ENCODE results near the gene CDSN. TPM values are rescaled to one million over a fixed set of nuclear protein-coding genes. Genes with fewer than 3 reads are reported as not detected.

CDSN gene
- total RNA-seq, 1 donor from 2014 or later, result not detected

- intact Hi-C loops (cut with micrococcal nuclease), result loop anchor here (10.0 kb wide), 1 partner anchor 465 kb away; the partner anchor contains the start of gene PPP1R18
These were observed 29.7 kb upstream of the CDSN start for GRCh38 chr6:31149827-31150447.

- intact Hi-C loops (cut with micrococcal nuclease), result no loop called here
These were observed 25.1 kb upstream of the CDSN start for GRCh38 chr6:31145386-31145785.

- intact Hi-C loops (cut with micrococcal nuclease), result no loop called here
These were observed 24.7 kb upstream of the CDSN start for GRCh38 chr6:31144970-31145340.

GRCh38 chr6:31144296-31144969 lies 24.2 kb upstream of the CDSN start:
- intact Hi-C loops (cut with micrococcal nuclease), result no loop called here

- intact Hi-C loops (cut with micrococcal nuclease), result no loop called here
These were observed 22.9 kb upstream of the CDSN start for GRCh38 chr6:31143148-31143547.

- intact Hi-C loops (cut with micrococcal nuclease), result no loop called here
These were observed 22.1 kb upstream of the CDSN start for GRCh38 chr6:31142361-31142761.

- intact Hi-C loops (cut with micrococcal nuclease), result no loop called here
These were observed 20.4 kb upstream of the CDSN start for GRCh38 chr6:31140643-31141042.

- intact Hi-C loops (cut with micrococcal nuclease), result no loop called here
These were observed 19.4 kb upstream of the CDSN start for GRCh38 chr6:31139599-31139998.

- intact Hi-C loops (cut with micrococcal nuclease), result no loop called here
These were observed 18.7 kb upstream of the CDSN start, which contains the start of gene PSORS1C2 for GRCh38 chr6:31138982-31139381. Gene PSORS1C2, minus strand, starts transcription at chr6:31139066. Its CDS starts 40 bp downstream, at chr6:31139026.

GRCh38 chr6:31135710-31136109 lies 15.5 kb upstream of the CDSN start:
- intact Hi-C loops (cut with micrococcal nuclease), result no loop called here

- intact Hi-C loops (cut with micrococcal nuclease), result no loop called here
These were observed 12.6 kb upstream of the CDSN start for GRCh38 chr6:31132806-31133205.

- intact Hi-C loops (cut with micrococcal nuclease), result no loop called here
These were observed 11.3 kb upstream of the CDSN start for GRCh38 chr6:31131595-31131994.

- intact Hi-C loops (cut with micrococcal nuclease), result no loop called here
These were observed 10.5 kb upstream of the CDSN start for GRCh38 chr6:31130751-31131150.

GRCh38 chr6:31129130-31129529 lies 8.9 kb upstream of the CDSN start:
- intact Hi-C loops (cut with micrococcal nuclease), result no loop called here

- intact Hi-C loops (cut with micrococcal nuclease), result no loop called here
These were observed 7.9 kb upstream of the CDSN start for GRCh38 chr6:31128093-31128676.

- intact Hi-C loops (cut with micrococcal nuclease), result no loop called here
These were observed 6.3 kb upstream of the CDSN start for GRCh38 chr6:31126396-31127175.

GRCh38 chr6:31125586-31126363 lies 5.5 kb upstream of the CDSN start:
- intact Hi-C loops (cut with micrococcal nuclease), result no loop called here

- intact Hi-C loops (cut with micrococcal nuclease), result no loop called here
These were observed 4.9 kb upstream of the CDSN start for GRCh38 chr6:31125162-31125561.

GRCh38 chr6:31122791-31123706 lies 2.8 kb upstream of the CDSN start:
- intact Hi-C loops (cut with micrococcal nuclease), result no loop called here

Data from T-helper 2 cell treated with Interferon-gamma antibody and Interleukin-4, amounts not matched to agents 100 ng/mL and 5 ng/mL, for 36 hours (primary cell).